Dendritic cell treated with granulocyte-macrophage colony-stimulating factor and Interleukin-4, amounts not matched to agents 40 ng/mL and 50 ng/mL, for 4 days (primary cell): ENCODE results near the gene AK2.
A peak's percentile ranks its signal among the peaks of the same experiment; 100 is the strongest.
"Not testable (repeated sequence)": the region's sequence is repeated elsewhere in the genome, so short reads cannot be mapped to it uniquely, and the experiment has no call there.

Experiments used
- H3K27ac Mint-ChIP-seq: one replicate; pipeline ENCODE4 v1.8.0; 2022; ENCODE audit warnings: mild to moderate bottlenecking, mixed read lengths
- H3K27me3 Mint-ChIP-seq: one replicate; pipeline ENCODE4 v1.8.0; 2022; ENCODE audit warnings: mild to moderate bottlenecking, mixed read lengths
- H3K36me3 Mint-ChIP-seq: one replicate; pipeline ENCODE4 v1.8.0; 2022; ENCODE audit warnings: low read depth, mixed read lengths
- H3K4me1 Mint-ChIP-seq: one replicate; pipeline ENCODE4 v1.8.0; 2022; ENCODE audit warnings: low read depth, mixed read lengths
- H3K4me3 Mint-ChIP-seq: one replicate; pipeline ENCODE4 v1.8.0; 2022; ENCODE audit warnings: mild to moderate bottlenecking, moderate library complexity, mixed read lengths
- H3K9me3 Mint-ChIP-seq: one replicate; pipeline ENCODE4 v1.8.0; 2022; ENCODE audit warnings: mixed read lengths
- intact Hi-C: fragments of 100-400 bp; cut with micrococcal nuclease; formaldehyde crosslinking; loops from one replicate; pipeline ENCODE4 v1.15.0; 2022

Gene AK2

DNA sequence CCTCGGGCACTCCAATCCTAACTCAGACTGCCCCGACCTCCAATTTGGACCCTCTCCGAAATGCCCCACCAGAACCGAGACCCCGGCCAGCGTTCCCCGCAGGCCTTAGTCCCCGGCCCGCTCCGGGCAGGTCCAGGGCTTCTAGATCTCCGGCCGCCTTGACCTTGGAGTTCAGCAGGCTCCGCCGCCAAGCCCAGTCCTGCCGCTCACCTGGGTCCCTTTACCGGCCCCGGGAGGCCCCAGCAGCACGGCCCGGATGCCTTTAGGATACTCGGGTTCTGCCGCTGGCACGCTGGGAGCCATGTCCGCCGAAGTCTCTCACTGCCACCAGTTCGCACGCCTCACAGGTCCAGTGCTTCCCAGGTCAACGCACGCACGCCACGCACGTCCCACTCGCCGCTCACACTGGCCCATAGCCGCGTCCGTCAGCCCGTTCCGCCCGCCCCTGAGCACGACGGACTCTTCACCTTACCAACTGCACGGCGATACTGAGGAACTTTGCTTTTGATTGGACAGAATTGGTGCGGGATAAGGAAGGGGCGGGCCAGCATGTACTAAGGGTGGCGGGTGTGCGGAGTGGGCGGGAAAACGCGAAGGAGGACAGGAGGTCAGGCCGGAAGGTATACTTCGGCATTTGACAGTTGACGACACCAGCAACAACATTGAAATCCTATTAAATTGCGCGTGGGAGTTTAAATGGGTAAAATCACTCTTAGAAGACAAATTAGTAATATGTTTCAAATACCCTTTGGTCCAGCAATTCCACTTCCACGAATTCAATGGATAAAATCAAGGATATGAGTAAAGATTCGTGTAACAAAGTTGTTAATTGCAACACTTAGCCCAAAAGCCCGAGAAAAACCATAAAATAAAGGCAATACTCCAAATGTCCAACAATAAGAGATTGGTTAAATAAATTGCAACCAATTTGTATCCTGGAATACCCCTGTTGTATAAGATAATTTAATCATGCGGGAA lies at the start of gene AK2:
Gene AK2 (minus strand): TSS at position 358 of the 978 bp plus-strand sequence. CDS start 55 bp downstream, at position 303.
- peak within 1 kb of the TSS; percentile 93 for H3K27ac Mint-ChIP-seq

DNA sequence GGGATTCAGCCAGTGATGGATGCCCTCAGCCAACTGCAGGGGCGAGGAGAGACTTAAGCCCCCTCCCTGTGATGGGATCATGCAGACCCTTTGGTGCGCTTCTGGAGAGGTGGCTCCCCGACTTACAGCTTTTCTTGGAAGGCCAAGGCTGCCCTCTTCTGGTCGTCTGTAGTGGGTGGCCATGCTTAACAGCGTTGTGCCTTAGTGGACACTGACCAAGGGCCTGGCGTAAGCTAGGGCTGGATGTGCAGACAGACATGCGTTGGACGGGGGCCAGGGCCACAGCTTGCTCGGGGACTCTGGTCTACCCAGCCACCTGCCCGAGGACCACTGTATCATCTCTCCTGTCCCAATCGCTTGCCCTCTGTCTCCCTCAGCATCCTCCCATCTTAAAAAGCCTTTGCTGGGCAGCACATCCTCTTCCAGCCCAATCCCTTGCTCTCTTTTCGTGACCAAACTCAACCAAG lies 49.7 kb upstream of the AK2 start:
- H3K4me3 Mint-ChIP-seq, result peak overlapping the region; percentile 37
- H3K27me3 Mint-ChIP-seq, result peaks cover 43% of the 10 kb centered on the region
- H3K4me1 Mint-ChIP-seq, result peaks cover 40% of the 10 kb centered on the region
- intact Hi-C loops, result loop anchor here (1.0 to 10.0 kb wide), 3 partner anchors 122 to 209 kb away; partner anchors contain the start of gene RNF19B
- H3K36me3 Mint-ChIP-seq, result no peaks in the 10 kb centered on the region
- H3K27ac Mint-ChIP-seq, result no peak overlapping the region
- no peaks in the 10 kb centered on the region for H3K9me3 Mint-ChIP-seq

More for the DNA sequence above, at the start of gene AK2:
- no peaks in the 10 kb centered on the region for H3K27me3 Mint-ChIP-seq
- H3K4me1 Mint-ChIP-seq, result peaks cover 77% of the 10 kb centered on the region
- peak within 1 kb of the TSS; percentile 94 for H3K4me3 Mint-ChIP-seq
- H3K9me3 Mint-ChIP-seq, result no peaks in the 10 kb centered on the region
- peaks cover 33% of the 10 kb centered on the region for H3K36me3 Mint-ChIP-seq
- intact Hi-C loops, result loop anchor here (1.0 kb wide), 1 partner anchor 13 kb away; no protein-coding TSS in a partner anchor

GRCh38 chr1:33085332-33085731 lies 48.6 kb upstream of the AK2 start:
- Mint-ChIP-seq H3K27ac (no peak overlapping the region), H3K4me1 (peaks cover 48% of the 10 kb centered on the region), H3K4me3 (no peak overlapping the region), H3K27me3 (peaks cover 53% of the 10 kb centered on the region), H3K36me3 (no peaks in the 10 kb centered on the region), H3K9me3 (no peaks in the 10 kb centered on the region)
- intact Hi-C loops, result loop anchor here (10.0 kb wide), 2 partner anchors 121 to 151 kb away; partner anchors contain the start of gene RNF19B

DNA sequence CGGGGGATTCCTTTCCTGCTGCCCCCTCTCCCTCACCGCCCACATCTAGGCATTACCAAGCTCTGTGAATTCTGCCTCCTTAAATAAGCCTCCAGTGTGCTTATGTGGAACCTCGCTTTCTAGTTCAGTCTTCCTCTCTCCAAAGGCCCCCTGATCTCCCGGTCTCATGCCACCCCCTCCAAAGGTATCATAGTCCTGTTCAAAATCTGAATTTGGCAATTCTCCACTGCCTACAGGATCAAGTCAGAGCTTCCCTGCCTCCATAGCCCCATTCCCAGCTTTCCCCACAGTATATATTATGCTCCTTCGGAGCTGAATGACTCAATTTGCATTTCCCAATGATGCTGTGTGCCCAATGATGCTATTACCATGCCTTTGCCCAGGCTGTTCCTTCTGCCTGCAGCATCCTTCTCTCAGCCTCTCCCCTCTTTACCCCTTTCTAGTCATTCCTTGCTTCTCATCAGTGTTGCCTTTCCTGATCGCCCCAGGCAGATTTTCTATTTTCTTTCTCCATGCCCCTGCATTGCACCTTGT lies 46.0 kb upstream of the AK2 start:
- Mint-ChIP-seq H3K9me3 (no peaks in the 10 kb centered on the region), H3K4me1 (peaks cover 37% of the 10 kb centered on the region), H3K27me3 (peaks cover 61% of the 10 kb centered on the region), H3K27ac (no peak overlapping the region), H3K36me3 (no peaks in the 10 kb centered on the region), H3K4me3 (no peak overlapping the region)
- intact Hi-C loops, result loop anchor here (10.0 kb wide), 2 partner anchors 118 to 148 kb away; partner anchors contain the start of gene RNF19B

GRCh38 chr1:33081554-33082305 lies 45.0 kb upstream of the AK2 start:
- H3K27ac Mint-ChIP-seq, result peak overlapping the region; percentile 50
- intact Hi-C loops, result loop anchor here (10.0 kb wide), 2 partner anchors 117 to 147 kb away; partner anchors contain the start of gene RNF19B

DNA sequence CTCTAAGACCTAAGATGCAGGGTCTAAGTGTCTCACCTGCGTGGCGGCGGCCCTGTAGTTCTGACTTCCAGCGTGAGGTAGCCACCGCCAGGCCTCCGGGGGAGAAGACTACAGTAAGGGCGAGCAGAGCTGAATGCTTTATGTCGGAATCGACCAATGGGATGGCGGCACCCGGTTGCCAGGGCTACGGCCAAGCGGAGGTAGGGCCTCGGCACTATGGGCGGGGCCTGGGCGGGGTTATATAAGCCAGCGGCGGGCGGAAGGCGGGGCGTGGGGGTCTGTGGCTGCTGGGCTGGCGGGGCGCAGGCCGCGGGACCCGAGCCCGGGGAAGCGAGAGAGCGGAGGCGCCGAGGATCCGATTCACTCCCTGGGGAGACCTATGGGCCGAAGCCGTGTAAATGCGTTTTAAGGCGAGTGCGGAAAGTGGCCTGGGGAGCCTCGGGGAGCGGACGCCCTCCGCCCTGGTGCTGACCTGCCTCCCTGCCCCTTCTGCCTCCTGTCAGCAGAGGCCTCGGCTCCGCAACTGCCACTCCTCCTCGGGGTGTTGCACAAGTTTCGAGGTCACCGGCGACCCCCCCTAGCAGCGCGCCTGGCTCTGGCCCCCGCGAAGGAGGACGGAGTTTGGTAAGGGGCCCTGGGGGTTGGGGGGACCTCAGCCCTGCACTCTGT lies 44.3 kb upstream of the AK2 start, which contains the start of gene AZIN2:
Gene AZIN2 (plus strand): TSS at position 269 of the 669 bp plus-strand sequence. CDS start 1,097 bp downstream, outside the sequence.
- peak within 1 kb of the TSS; percentile 50 for H3K27ac Mint-ChIP-seq
- peak within 1 kb of the TSS; percentile 74 for H3K4me3 Mint-ChIP-seq
- peaks cover 58% of the 10 kb centered on the region for H3K27me3 Mint-ChIP-seq
- peaks cover 27% of the 10 kb centered on the region for H3K4me1 Mint-ChIP-seq
- intact Hi-C loops, result loop anchor here (10.0 kb wide), 2 partner anchors 116 to 146 kb away; partner anchors contain the start of gene RNF19B
- H3K9me3 Mint-ChIP-seq, result no peaks in the 10 kb centered on the region
- H3K36me3 Mint-ChIP-seq, result no peaks in the 10 kb centered on the region

More at GRCh38 chr1:33081554-33082305, 45.0 kb upstream of the AK2 start:
- Mint-ChIP-seq H3K4me1 (peaks cover 34% of the 10 kb centered on the region), H3K36me3 (no peaks in the 10 kb centered on the region), H3K9me3 (no peaks in the 10 kb centered on the region), H3K27me3 (peaks cover 59% of the 10 kb centered on the region), H3K4me3 (peak overlapping the region; percentile 74)

GRCh38 chr1:33080373-33080772 lies 43.7 kb upstream of the AK2 start:
- no peaks in the 10 kb centered on the region for H3K36me3 Mint-ChIP-seq
- peaks cover 21% of the 10 kb centered on the region for H3K4me1 Mint-ChIP-seq
- H3K27ac Mint-ChIP-seq, result peak overlapping the region; percentile 50
- peaks cover 54% of the 10 kb centered on the region for H3K27me3 Mint-ChIP-seq
- no peaks in the 10 kb centered on the region for H3K9me3 Mint-ChIP-seq
- H3K4me3 Mint-ChIP-seq, result peak overlapping the region; percentile 74
- intact Hi-C loops, result loop anchor here (10.0 kb wide), 2 partner anchors 116 to 146 kb away; partner anchors contain the start of gene RNF19B

- H3K4me3 Mint-ChIP-seq, result no peak overlapping the region
- peaks cover 39% of the 10 kb centered on the region for H3K27me3 Mint-ChIP-seq
- no peak overlapping the region for H3K27ac Mint-ChIP-seq
Observed at GRCh38 chr1:33078030-33078591, 41.4 kb upstream of the AK2 start.

GRCh38 chr1:33074193-33074945 lies 37.7 kb upstream of the AK2 start:
- H3K4me1 Mint-ChIP-seq, result peaks cover 8% of the 10 kb centered on the region
- intact Hi-C loops, result no loop called here
- H3K27ac Mint-ChIP-seq, result no peak overlapping the region

More at GRCh38 chr1:33078030-33078591, 41.4 kb upstream of the AK2 start:
- Mint-ChIP-seq H3K4me1 (peaks cover 18% of the 10 kb centered on the region), H3K9me3 (no peaks in the 10 kb centered on the region), H3K36me3 (no peaks in the 10 kb centered on the region)
- intact Hi-C loops, result no loop called here

GRCh38 chr1:33072707-33073106 lies 36.0 kb upstream of the AK2 start:
- Mint-ChIP-seq H3K36me3 (no peaks in the 10 kb centered on the region), H3K27me3 (peaks cover 8% of the 10 kb centered on the region), H3K4me3 (no peak overlapping the region), H3K27ac (no peak overlapping the region), H3K9me3 (peaks cover 11% of the 10 kb centered on the region), H3K4me1 (peaks cover 8% of the 10 kb centered on the region)
- intact Hi-C loops, result no loop called here

More at GRCh38 chr1:33074193-33074945, 37.7 kb upstream of the AK2 start:
- H3K36me3 Mint-ChIP-seq, result no peaks in the 10 kb centered on the region
- H3K9me3 Mint-ChIP-seq, result peaks cover 11% of the 10 kb centered on the region
- no peak overlapping the region for H3K4me3 Mint-ChIP-seq
- peaks cover 10% of the 10 kb centered on the region for H3K27me3 Mint-ChIP-seq

DNA sequence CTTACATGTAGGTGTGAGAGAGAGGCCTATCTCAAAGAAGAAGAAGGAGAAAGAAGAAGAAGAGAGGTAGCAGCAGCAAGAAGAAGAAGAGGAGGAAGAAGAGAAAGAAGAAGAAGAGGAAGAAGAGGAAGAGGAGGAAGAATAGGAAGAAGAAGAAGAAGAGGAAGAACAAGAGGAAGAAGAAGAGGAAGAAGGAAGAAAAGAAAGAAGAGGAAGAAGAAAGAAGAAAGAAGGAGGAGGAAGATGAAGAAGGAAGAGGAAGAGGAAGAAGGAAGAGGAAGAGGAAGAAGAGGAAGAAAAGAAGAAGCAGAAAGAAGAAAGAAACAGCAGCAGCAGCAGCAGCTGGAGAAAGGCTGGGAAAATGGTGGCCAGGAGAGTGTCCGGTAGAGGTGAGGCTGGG lies 33.9 kb upstream of the AK2 start:
- peaks cover 16% of the 10 kb centered on the region for H3K9me3 Mint-ChIP-seq
- peaks cover 15% of the 10 kb centered on the region for H3K27me3 Mint-ChIP-seq
- H3K36me3 Mint-ChIP-seq, result no peaks in the 10 kb centered on the region
- intact Hi-C loops, result no loop called here
- no peak overlapping the region for H3K4me3 Mint-ChIP-seq
- no peak overlapping the region for H3K27ac Mint-ChIP-seq
- peaks cover 8% of the 10 kb centered on the region for H3K4me1 Mint-ChIP-seq

DNA sequence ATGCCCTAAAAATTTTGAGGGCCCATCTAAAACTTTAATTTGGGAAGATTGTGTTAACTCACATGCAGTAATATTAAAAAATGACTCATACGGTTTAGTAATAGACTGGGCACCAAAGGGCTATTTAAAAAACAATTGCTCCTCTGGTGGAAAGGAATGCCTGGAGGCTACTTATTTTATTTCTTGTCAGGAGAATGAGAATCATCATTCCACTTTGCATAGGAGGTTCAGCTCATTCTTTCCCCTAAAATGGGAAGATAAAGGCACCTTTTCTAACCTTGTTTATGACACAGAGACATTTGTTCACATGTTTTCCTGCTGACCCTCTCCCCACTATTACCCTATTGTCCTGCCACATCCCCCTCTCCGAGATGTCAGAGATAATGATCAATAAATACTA lies 31.4 kb upstream of the AK2 start:
- H3K4me1 Mint-ChIP-seq, H3K4me3 Mint-ChIP-seq, intact Hi-C loops, H3K36me3 Mint-ChIP-seq, H3K27ac Mint-ChIP-seq: not testable (repeated sequence)
- peaks cover 15% of the 10 kb centered on the region for H3K27me3 Mint-ChIP-seq
- peaks cover 41% of the 10 kb centered on the region for H3K9me3 Mint-ChIP-seq
